Stimulated activated CD4-positive, alpha-beta T cell treated with anti-CD3 and anti-CD28 coated beads, TNF-alpha, amount 100 ng/mL, for 1 hour (primary cell): ENCODE measurements around the gene SIGLEC9.

ENCODE experiments used
- DNase-seq, 3 donors: peaks; one replicate each; pipeline ENCODE4 v3.0.0-alpha.2; 2020; ENCODE audit warnings: low read depth in 3 of 3, low spot score in 1 of 3

The SIGLEC9 gene

GRCh38 chr19:51173681-51174080, 49.0 kb downstream of the SIGLEC9 start:
- DNase-seq = no peak

DNA sequence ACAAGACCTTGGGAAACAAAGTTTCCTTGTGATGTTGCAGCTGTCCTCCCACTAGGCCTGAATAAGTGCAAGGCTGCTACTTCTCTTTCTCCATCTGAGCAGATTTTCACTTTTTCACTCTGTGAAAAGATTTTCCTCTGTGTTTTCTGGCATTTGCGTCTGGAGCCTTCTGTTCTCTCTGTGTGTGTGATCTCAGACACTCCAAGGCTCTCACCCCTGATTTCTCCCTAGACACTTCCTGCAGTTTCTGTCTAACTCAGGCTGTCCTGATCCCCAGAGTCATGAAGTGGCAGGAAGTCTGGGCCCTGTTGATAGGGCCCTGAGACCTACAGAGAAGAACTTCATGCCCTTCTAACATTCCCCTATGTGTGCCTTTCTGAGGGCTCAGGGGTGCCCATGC, 54.5 kb downstream of the SIGLEC9 start:
- DNase-seq = no peak
